Left forelimb (tissue), 1 donor: ENCODE measurements around the gene KATNB1.
"Not testable (repeated sequence)": the region's sequence is repeated elsewhere in the genome, so short reads cannot be mapped to it uniquely, and the experiment has no call there.

ENCODE experiments used
- DNase-seq: peaks from one replicate; pipeline ENCODE4 v3.0.0-alpha.2; 2018; ENCODE audit warnings: low spot score

KATNB1 gene

DNA sequence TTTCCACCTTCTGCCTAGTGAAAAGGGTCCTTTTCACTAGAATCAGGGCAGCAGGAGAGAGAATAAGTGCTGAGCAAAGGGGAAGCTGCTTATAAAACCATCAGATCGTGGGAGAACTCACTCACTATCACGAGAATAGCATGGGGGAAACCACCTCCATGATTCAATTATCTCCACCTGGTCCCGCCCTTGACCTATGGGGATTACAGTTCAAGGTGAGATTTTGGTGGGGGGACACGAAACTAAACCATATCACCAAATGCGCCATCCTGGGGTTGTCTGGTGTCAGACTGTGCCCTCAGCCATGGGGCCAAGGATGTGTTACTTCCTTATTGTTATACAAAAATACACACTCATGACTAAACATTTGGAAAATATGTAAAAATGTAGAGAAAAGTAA, 10.4 kb upstream of the KATNB1 start:
- DNase-seq, result no peak

DNA sequence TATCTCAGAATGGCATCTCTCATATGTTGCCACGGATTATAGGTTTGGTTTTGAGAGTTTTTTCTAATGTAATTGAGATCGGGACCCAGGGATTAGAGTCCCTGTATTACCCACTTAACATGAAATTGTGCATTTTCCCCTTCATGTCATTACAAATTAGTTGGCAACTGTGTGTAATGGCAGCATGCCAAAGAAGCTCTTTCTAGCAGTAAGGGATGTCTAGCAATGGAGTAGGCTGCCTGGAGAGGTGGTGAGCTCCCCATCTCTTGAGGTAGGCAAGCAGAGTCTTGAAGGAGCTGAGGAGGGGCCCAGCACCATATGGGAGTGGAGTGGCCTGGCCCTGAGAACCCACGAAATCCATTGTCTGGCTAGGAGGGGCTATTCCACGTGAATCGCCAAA, 10.0 kb upstream of the KATNB1 start:
- DNase-seq, result no peak

DNA sequence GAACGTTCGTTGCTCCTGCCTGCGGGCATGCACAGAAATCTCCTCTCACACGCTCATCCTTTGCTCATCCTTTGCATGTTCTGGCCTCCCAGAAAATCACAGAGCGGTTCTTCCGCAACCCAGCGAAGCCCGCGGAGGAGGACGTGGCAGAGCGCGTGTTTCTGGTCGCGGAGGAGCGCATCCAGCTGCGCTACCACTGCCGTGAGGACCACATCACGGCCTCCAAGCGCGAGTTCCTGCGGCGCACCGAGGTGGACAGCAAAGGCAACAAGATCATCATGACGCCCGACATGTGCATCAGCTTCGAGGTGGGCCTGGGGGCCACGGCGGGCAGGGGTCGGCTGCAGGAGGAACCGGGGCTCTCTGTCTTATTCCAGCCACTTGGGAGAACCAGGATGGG, 9.6 kb upstream of the KATNB1 start:
- no peak for DNase-seq

DNA sequence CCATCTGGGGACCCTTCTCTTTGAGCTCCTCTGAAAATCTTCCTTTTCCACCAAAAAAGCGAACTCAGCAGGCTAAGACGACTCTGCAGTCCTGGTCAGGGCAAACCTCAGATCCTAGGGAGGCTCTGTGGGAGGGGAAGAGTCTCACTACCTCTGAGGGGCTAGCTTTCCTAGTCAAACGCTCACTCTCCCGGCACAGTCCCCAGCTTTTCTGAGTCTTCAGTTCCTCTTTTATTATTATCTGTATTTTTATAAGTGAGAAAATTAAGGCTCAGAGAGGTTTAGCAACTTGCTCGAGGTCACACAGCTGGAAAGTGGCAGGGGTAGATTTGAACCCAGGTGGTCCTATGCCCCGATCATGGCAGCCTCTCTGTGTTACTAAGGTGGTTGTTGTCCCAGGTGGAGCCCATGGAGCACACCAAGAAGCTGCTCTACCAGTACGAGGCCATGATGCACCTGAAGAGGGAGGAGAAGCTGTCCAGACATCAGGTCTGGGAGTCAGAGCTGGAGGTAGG, 9.1 kb upstream of the KATNB1 start:
- DNase-seq, result no peak

DNA sequence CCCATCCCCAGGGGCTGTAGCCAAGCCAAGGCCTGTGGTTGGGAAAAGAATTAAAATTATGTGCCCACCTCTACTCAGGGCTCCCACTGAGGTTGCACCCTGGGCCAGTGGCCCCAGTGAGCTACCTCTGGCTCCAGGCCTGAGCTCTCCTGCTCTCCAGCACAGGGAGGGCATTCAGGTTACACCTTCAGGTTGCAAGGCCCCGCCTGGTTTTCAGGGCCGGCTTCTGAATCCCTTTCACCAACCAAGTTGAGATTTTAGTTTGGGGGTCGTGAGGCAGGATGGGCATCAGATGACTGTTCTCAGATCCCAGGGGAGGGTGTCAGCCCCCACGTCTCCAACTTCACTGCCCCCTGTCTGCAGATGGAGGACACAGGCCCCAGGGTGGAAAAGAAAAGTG, 8.0 kb upstream of the KATNB1 start:
- DNase-seq, result no peak

DNA sequence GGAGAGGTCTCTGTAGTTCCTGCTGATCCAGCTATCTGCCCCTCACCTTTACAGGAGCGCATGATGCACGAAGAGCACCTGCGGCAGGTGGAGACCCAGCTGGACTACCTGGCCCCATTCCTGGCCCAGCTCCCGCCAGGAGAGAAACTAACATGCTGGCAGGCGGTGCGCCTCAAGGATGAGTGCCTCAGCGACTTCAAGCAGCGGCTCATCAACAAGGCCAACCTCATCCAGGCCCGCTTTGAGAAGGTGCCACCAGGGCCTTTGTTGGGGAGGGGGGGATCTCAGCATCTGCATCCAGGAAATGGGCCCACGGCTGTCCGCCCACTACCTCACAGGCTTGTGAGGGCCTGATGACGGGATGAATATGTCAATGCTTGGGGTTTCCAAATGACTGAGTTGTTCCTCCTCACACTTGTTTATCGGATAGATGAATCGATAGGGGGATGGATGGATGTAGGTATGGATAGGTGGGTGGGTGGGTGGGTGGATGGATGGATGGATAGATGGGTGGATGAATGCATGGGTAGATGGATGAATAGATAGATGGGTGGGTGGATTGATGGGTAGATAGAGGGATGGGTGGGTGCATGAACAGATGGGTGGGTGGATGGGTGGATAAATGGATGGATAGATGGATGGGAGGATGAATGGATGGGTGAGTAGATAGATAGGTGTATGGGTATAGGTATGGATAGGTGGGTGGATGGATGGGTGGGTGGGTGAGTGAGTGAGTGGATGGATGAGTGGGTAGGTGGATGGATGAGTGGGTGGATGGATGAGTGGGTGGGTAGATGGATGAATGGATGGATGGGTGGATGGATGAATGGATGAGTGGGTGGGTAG, 7.0 kb upstream of the KATNB1 start:
- DNase-seq, result no peak

DNA sequence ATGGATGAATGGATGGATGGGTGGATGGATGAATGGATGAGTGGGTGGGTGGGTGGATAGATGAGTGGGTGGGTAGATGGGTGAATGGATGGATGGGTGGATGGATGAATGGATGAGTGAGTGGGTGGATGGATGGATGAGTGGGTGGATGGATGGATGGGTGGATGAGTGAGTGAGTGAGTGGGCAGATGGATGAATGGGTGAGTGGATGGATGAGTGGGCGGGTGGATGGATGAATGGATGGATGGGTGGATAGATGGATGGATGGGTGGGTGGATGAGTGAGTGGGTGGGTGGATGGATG, 6.4 kb upstream of the KATNB1 start:
- DNase-seq, result no peak

DNA sequence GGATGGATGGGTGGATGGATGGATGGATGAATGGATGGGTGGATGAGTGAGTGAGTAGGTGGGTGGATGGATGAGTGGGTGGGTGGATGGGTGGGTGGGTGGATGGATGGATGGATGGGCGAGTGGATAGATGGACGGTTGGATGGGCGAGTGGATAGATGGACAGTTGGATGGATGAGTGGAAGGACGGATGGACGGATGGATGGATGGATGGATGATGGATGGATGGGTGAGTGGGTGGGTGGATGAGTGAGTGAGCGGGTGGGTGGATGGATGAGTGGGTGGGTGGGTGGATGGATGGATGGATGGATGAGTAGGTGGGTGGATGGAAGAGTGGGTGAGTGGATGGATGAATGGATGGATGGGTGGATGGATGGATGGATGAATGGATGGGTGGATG, 5.7 kb upstream of the KATNB1 start:
- DNase-seq, result not testable (repeated sequence)

DNA sequence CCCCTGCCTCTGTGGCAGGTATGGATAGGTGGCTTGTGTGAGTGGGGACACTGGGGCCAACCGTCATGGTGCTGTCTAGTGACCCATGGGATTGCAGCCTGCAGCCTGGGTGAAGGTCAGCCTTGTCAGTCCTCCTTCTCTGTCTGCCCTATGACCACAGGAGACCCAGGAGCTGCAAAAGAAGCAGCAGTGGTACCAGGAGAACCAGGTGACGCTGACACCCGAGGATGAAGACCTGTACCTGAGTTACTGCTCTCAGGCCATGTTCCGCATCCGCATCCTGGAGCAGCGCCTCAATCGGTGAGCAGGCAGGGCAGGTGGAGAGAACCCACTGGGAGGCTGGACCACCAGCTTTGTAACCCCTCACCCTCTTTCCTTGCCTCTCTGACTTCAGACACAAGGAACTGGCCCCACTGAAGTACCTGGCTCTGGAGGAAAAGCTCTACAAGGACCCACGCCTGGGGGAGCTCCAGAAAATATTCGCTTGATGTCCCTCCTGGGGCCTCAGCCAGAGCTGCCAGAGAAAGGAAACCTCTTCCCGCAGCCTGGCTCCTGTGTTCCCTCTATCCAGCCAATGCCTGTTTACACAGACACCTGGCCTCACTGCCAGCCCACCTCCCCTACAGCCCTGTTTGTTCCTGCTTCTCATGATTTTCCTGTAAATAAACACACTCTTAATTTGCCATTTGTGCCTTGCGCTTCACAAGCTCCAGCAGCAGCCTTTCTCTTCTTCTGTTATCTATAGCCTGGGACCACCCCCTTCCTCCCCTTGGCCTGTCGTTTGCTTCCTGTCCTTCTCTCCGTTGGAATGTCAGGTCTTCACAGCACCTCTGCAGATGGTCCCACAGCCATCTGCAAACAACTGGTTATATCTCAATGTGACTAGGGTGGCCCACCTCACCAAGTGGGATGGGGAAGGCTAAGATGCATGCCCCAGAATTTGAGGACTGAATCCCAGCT, 4.5 kb upstream of the KATNB1 start:
- no peak for DNase-seq

DNA sequence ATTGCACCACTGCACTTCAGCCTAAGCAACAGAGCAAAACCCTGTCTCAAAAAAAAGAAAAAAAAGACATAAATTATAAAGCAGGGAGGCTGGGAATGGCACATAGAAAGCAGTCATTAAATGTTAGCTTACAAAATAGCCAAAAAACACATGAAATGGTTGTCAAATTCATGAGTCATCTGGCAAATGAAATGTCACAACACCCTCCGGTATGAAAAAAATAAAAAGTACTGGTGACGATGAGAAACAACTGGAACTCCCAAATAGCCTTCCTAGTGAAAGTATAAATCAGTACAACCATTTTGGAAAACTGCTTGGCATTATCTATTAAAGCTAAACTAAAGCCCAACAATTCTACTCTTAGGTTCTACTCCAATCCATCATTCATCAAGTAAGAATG, 3.5 kb upstream of the KATNB1 start:
- no peak for DNase-seq

DNA sequence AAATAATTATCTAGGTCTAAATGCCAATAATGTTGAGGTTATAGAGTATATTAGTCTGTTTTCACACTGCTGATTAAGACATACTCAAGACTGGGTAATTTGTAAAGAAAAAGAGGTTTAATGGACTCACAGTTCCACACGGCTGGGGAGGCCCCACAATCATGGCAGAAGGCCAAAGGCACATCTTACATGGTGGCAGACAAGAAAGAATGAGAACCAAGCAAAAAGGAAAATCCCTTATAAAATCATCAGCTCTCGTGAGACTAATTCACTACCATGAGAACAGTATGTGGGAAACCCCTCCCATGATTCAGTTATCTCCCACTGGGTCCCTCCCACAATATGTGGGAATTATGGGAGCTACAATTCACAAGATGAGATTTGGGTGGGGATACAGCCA, 2.9 kb upstream of the KATNB1 start:
- no peak for DNase-seq

DNA sequence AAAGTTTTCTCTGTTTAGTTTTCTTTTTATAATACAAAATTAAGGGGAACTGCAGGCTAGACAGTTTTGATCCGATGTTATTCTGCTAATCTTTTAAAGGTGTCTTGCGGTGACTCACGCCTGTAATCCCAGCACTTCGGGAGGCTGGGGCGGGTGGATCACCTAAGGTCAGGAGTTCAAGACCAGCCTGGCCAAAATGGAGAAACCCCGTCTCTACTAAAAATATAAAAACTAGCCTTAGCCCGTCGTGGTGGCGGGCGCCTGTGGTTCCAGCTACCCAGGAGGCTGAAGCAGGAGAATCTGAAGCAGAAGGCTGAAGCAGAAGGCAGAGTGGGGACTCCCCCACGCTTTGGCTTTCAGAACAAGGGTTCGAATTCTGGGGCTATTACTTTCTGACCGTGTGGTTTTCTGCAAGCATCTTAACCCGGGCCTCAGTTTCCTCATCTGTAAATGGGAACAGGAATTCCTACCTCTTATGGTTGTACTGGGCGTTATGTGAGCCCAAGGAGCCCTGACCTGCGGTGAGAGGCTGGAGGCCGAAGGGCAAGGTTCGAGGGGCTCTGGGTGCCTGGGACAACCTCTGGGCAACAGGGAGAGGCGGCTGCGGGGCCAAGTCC, 1.2 kb upstream of the KATNB1 start:
- DNase-seq, result no peak

DNA sequence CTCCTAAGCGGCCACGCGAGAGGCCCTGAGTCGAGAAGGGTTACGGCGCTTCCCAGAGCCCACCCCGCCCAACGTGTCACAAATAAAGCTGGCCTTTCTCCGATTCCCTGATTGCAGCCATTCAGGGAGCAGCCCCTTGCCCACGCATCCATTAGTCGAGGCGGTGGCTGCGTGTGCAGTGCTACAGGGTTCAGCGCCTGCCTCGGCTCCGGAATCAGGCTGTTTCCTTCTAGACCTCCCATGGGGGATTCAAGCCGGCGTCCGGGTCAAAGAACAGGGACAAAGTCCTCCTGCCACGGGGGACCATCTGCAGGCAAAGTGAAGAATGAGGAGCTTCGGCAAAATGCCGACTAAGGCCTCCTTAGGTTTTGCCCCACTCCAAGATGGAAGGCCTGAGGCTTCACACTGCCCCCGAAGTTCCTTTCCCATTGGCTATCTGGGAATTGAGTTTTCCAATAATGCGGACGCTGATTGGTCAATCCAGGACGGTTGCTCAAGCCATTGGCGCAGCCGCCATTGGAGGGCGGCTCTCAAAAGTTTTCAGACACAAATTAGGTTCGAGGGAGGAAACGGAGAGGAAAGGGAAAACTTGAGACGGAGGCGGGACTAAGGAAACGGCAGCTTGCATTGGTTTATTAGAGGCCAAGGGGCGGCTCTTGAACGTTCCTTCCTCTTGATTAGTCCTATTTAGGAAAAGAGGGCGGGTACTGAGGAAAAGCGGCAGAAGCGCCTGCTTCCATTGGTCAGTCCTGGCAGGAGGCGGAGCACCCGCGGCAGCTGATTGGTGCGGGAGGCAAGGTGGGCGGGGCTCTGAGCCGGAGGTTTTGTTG, 430 bp upstream of the KATNB1 start:
- DNase-seq, result peak; percentile 99

DNA sequence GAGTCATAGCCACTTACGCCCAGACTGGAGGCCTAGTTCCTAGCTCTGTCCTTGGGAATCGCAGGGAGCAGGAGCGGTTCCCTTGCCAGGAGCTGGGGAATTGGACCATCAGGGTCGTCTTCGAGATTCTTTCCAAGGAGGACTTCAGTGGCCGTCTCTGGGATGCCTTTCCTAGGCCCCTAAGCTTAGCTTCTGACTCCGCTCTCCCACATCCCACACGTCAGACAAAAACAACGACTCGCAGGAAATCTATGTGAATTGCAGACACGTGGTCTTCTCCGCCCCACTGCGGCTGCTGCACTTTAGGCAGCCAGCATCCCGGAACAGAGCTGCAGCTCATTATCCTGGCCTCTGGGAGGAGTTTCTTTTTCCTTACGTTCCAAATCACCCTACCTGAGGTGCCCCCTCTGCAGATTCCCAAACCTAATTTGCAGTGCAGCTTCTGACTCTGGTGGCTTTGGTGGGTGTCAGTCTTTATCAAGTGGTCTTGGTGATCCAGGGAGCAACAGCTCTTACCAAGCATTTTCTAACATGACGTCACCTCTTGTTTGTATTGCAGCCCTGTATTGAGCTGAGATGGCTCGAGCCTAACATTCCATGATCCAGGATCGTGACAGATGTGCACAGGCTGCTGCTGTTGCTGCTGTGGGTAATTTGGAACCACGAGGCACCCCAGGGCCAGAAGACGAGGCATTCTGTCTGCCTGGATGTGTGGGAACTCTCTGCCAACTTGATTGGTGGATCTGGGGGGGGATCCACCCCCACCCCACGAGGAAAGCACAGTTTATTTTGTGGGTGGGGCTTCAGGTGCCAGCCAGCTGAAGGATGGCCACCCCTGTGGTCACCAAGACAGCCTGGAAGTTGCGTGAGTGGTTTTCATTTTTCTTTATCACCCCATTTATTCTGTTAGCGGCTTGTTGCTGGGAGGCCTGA, 1.1 kb downstream of the KATNB1 start:
- no peak for DNase-seq

DNA sequence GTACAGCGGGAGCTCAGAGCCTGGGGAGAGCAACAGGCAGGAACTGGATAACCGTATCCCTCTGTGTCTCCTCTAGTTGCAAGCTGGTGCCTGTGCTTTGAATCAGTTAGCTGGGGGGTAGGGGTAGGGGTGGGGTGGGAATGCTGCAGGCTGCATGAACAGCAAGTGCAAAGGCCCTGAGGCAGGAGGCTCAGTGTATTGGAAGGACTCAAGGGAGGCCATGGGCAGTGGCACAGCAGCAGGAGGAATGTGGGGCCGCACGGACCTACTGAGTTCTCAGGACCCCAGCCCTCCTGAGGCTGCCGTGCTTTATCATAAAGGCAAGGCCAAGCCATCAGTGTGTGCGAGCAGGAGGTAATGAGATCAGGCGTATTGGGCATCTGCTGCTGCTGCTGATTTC, 3.3 kb downstream of the KATNB1 start:
- DNase-seq, result no peak

DNA sequence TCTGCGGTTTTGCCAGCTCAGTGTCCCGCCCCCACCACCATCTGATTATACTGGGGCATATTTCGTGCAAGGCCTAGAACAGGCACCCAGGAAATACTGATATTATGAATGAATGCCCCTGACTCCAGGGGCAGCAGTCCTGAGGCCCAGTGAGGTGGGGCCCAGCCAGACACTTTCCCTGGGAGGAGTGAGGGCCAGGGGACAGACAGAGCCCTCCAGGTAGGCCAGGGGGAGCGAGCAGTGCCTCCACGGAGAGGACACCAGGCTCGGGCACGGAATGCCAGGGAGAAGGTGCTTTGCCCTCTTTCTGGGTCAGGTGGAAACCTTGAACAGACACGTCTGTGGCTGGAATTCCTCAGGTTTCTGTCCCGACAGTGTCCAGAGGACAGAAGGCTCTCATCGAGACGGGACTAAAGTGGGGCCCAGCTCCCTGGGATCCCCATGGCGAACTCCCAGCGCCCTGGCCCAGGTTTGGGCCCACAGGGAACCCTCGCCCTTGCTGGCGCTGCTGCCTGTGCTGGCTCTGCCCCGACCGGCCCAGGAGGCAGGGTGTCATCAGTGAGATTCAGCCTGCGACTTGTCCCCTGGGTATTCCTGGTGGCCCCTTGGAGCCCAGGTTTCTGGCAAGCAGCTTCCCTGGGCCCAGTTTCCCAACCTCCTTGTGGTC, 4.3 kb downstream of the KATNB1 start:
- DNase-seq, result no peak

DNA sequence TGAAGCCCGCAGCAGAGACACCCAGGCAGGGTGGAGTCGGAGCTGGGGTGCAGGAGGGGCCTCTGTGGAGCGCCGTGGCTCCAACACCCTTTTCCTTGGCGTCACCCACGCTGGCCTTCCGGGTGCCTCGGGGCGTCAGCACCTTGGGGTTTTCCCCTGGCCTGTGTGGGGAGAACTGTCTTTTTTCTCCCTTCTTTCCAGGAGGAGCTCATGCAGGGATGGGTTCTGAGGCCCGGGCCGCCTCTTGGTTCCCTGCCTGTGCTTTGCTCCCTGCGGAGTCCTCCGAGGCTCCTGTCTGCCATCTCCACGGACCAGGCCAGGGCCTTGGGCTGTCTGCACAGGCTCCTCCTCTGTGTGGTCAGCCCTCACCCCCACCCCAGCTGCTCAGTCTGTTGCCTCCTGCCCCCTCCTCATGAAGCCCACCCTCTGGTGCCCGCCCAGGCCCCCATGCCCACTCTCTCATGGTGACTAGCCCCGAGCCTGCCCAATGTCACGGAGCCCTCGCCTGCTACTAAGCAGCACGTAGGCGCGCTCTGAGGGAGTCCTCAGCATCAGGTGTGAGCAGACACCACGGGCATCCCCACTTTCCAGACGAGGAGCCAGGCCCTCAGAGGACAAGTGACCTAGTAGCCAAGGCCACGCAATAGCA, 5.0 kb downstream of the KATNB1 start:
- DNase-seq, result no peak

DNA sequence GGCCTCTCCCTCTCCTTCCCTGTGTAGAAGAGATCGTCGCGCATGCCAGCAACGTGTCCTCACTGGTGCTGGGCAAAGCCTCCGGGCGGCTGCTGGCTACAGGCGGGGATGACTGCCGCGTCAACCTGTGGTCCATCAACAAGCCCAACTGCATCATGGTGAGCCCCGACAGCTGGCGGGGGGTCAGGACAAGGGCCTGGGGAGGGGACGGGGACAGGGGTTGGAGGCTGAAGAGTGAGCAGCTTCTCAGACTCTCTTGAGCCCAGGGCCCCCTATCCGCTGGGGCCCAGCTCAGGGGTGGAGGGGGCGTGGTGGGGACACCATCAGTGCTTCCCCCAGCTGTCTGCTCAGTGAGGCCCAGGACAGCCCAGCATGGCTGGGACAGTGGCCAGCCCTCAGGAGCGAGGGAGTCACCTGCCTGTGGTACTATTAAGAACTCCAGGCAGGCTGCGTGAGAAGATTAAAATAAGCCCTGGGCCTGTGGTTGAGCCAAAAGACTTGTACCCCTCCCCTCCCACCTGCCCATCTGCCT, 6.2 kb downstream of the KATNB1 start:
- no peak for DNase-seq

DNA sequence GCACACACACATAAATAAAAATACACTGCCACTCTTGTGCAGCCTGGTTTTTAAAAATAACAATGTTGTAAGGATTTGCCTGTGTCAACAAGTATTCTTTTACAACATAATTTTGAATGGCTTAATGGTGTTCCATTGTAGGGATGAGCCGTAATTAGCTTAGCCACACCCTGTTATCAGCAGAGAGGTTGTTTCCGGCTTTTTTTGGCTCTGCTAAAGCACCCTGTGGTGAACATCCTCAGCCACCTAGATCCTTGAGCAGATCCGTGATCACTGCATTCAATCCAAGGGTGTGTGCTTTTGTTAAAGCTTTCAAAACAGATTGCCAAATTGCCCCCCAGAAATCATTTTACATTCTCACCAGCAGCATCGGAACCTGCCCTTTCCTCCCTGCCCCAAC, 7.0 kb downstream of the KATNB1 start:
- no peak for DNase-seq
